ENCODE measurements around the gene KIF7.

KIF7 gene

DNA sequence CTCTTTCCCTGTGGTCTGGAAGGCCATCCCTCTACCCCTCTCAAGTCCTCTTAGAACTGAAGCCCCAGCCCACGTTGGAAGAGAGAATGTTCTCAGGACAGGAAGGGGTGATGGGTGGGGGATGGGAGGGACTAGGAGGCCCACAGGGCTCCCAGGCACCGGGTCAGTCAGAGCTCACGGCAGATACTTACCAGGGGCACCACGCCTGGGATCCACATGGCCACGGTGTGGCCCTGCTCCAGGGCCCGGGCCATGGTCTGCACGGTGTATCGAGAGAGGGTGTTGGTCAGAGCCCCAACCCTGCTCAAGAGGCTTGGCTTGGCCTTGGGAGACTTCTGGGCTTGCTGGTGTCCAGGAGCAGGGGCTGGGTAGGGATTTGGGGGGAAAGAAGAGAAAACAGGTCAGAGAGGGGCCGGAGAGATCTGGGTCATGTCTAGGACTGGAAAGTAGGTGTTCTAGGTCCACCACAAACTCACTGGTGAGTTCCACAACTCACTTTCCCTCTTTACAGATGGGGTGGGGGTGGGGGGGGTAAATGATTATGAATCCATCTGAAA, 14.1 kb upstream of the KIF7 start:
- no peak for DNase-seq (ENCODE audit: low read depth)

DNA sequence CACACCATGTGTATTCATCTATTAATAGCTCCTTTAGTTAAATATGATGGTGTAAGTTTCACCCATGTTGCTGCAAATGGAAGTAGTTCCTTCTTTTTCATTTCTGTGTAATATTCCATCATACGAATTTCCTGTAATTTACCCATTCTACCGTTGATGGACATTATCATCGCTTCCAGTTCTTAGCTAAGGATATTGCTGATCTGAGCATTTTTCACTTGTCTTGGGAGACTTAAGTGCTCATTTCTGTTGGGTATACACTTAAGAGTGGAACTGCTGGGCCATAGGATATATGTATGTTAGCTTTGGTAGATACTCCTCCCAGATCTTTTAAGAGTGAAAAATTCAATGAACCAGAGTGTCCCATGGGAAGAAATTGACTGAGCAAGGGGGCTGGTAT, 12.9 kb upstream of the KIF7 start:
- no peak for DNase-seq (ENCODE audit: low read depth)

DNA sequence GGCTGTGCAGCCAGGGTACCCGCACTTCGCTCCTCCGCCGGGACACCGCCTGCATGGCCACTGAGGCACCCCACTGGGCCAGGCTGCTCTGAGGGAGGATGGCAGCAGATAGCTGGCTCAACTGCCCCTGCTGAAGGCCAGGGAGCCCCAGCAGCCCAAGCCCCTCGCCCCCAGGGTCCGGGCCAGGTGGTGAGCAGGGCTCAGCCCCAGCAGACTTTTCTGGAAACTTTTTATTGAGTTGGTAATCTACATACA, 12.4 kb upstream of the KIF7 start:
- no peak for DNase-seq (ENCODE audit: low read depth)

- DNase-seq (ENCODE audit: low read depth) = no peak
Measured at GRCh38 chr15:89666858-89667705, 11.8 kb upstream of the KIF7 start.

- DNase-seq (ENCODE audit: low read depth) = no peak
Measured at GRCh38 chr15:89666184-89666857, 11.1 kb upstream of the KIF7 start.

DNA sequence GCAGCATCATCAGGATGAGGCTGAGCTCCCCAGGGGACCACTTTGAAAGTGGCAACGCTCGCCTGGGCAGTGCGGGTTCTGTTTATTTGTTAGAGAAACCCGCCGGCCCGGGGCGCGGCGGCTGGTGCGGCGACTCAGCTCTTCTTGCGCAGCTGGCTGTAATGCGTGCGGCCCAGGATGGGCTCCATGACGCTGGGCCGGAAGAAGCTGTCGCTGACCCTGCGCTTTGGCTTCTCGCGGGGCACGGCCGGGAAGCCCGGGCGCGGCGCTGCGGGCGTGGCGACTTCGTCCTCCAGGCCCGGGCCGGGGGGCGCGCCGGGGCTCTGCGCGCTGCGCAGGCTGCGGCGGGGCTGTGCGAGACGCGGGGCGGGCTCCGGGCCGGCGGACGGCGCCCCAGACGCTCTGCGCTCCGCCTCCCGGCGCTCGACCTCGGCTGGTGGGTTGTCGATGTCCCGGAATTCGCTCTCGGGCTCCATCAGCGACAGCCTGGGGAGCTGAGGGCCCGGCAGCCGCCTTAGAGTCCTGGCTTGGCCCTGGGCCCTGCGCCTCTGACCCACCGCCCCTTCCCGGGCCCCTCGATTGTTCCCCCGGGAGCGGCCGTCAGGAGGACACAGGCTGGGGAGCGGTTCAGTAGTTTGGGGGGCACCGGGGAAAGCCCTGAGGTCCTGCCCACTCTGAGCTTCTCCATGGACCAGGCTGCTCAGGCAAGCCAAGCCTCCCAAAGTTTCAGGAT, 10.3 kb upstream of the KIF7 start:
- DNase-seq (ENCODE audit: low read depth) = no peak

GRCh38 chr15:89664441-89665350, 9.4 kb upstream of the KIF7 start:
- DNase-seq (ENCODE audit: low read depth) = no peak

DNA sequence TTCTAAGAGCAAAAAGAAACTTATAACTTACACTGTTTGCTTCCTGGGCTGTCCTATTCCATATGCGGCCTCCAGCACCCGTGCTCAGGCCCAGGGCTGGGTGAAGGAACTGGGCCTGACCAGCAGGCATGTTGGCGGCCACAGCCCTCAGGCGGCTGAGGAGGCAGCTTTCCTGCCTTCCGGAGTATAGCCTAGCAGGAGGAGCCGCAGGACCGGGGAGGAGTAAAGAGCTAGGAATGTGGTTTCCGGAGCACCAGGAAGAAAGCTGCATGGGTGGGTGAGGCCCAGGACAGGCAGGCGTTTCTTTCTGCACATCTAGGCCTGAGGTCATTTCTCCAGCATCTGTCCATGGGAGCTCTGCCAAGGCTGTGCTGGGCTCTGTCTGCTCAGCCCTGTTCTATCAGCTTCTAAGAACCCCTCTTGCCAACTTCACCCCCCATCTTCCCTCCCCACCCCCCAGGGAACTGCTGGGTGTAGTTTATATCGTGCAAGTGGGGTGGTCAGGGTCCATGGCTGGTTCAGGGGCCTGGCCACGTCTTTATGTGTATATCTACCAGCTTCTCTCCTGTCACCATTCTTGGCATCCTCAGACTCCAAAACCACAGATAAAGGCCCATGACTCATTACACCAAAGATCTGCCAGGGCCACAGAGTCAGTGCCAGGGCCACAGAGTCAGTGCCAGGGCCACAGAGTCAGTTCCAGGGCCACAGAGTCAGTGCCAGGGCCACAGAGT, 7.8 kb upstream of the KIF7 start:
- DNase-seq (ENCODE audit: low read depth) = no peak

- DNase-seq (ENCODE audit: low read depth) = no peak
Measured at GRCh38 chr15:89660556-89660955, 5.3 kb upstream of the KIF7 start.

- no peak for DNase-seq (ENCODE audit: low read depth)
Measured at GRCh38 chr15:89659295-89659694, 4.0 kb upstream of the KIF7 start.

DNA sequence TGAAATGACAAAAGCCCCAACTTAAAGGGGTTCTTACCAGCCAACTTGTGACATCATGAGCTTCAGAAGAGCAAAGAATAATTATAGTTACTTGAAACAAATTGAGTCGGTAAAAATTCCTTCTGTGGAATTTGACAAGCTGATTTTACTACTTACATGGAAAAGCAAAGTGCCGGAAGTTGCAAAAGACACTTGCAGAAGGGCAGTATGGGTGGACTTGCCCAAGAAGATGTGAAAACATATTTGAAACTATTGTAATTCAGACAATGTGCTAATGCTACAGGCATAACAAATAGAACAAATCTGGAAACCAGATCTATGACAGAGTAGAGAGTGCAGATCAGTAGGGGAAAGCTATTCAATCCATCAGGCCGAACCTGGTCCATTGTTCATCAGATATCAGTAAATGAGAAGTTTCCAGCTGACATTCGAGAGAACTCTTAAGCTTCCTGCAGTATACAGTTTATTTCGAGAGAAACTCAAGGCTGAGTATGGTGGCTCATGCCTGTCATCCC, 2.5 kb upstream of the KIF7 start:
- DNase-seq (ENCODE audit: low read depth) = no peak

GRCh38 chr15:89656116-89656815, 999 bp upstream of the KIF7 start:
- no peak for DNase-seq (ENCODE audit: low read depth)

- no peak for DNase-seq (ENCODE audit: low read depth)
Measured at GRCh38 chr15:89654301-89654761, 936 bp downstream of the KIF7 start.

- no peak for DNase-seq (ENCODE audit: low read depth)
Measured at GRCh38 chr15:89653578-89653977, 1.7 kb downstream of the KIF7 start.

DNA sequence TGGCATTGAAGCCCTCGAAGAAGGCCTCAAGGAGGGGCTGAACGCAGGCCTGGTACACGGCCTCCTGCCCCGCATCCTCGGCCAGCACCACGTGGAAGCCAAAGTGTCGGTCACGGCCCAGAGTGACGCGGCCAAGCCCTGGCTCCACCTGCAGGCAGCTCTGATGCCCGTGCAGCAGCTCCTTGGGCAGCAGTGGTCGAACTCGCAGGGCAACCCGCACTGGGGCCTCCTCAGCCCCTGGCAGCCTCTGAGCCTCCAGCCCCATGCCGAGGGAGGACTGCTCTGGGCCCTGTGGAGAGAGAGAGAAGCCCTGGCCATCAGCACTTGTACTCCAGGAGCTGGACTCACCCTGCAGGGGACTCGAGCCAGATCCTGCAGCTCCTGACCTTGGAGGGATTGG, 2.6 kb downstream of the KIF7 start:
- DNase-seq (ENCODE audit: low read depth) = no peak

DNA sequence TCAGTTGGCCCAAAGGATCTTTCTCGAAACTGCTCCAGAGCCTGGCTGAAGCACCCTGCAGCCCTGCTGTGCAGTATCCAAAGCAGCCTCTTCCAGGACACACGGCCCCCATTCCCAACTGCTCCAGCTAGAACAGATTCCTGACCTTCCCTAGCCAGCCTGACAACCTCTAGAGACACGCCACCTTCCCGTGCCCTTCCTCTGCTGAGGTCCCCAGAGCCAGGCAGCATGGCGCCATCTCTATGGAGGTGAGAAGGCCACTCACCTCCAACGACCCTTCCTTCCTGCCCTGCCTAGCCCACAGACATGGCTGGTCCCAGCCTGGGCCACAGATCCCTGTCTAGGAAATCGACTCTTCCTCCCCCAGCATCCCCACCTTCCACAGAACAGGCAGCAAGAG, 3.1 kb downstream of the KIF7 start:
- no peak for DNase-seq (ENCODE audit: low read depth)

- DNase-seq (ENCODE audit: low read depth) = no peak
Measured at GRCh38 chr15:89649716-89650115, 5.6 kb downstream of the KIF7 start.

DNA sequence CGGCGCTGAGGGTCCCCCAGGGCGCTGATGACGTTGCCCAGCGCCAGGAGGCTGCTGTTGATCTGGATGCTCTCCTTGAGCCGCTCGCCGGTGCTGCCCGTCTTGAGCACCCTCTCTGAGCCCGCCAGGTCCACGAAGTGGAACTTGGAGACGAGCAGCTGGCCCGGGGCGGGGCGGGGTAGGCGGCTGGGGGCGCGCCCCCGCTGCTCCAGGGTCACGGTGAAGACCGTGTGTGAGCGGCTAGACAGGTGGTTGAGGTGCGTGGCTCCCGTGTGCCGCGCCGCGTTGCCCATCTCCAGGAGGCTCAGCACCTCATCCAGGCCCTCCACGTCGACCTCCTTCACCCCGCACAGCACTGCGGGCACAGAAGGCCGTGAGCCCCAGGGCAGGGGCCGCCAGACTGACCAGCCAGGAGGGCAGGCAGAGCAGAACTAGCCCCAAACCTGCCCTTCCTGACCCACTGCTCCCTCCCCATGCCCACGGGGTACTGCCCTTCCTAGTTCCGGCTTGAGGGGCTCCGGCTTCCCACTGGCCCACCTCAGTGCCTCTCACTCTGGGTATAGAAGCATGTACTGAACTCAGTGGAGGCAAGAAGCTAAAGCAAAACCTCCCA, 6.1 kb downstream of the KIF7 start:
- no peak for DNase-seq (ENCODE audit: low read depth)

- DNase-seq (ENCODE audit: low read depth) = no peak
Measured at GRCh38 chr15:89648106-89649012, 6.9 kb downstream of the KIF7 start.

All from stimulated activated CD8-positive, alpha-beta memory T cell treated with anti-CD3 and anti-CD28 coated beads, Interleukin-15, amount 100 ng/mL, for 1 hour (primary cell).